ENCODE results near the gene MALL.
A peak's percentile ranks its signal among the peaks of the same experiment; 100 is the strongest.
"Not testable (repeated sequence)": the region's sequence is repeated elsewhere in the genome, so short reads cannot be mapped to it uniquely, and the experiment has no call there.

The MALL gene
- 0 to 0.12 (median 0.04) reads per million in 4 donors for total RNA-seq

- no peak for DNase-seq
These were observed at the start of gene MALL for GRCh38 chr2:110115291-110116032. Gene MALL, minus strand, starts transcription at chr2:110115822. Its CDS starts 30 bp downstream, at chr2:110115792.

GRCh38 chr2:110157153-110157793 is 41.7 kb upstream of the MALL start:
- DNase-seq: peak in 1 of 5 donors; percentile 36

- not testable (repeated sequence) for DNase-seq
These were observed 39.2 kb upstream of the MALL start for GRCh38 chr2:110154828-110155227.

GRCh38 chr2:110154188-110154587 is 38.6 kb upstream of the MALL start:
- DNase-seq: not testable (repeated sequence)

GRCh38 chr2:110153416-110153815 is 37.8 kb upstream of the MALL start:
- no peak for DNase-seq

GRCh38 chr2:110152943-110153342 is 37.3 kb upstream of the MALL start:
- no peak for DNase-seq

GRCh38 chr2:110149330-110150220 is 34.0 kb upstream of the MALL start:
- no peak for DNase-seq

GRCh38 chr2:110146945-110147332 is 31.3 kb upstream of the MALL start:
- no peak for DNase-seq

GRCh38 chr2:110146183-110146944 is 30.7 kb upstream of the MALL start:
- no peak for DNase-seq

GRCh38 chr2:110143982-110144381 is 28.4 kb upstream of the MALL start:
- DNase-seq: no peak

- no peak for DNase-seq
These were observed 24.8 kb upstream of the MALL start for GRCh38 chr2:110140401-110140800.

GRCh38 chr2:110134025-110134424 is 18.4 kb upstream of the MALL start:
- no peak for DNase-seq

- no peak for DNase-seq
These were observed 15.5 kb upstream of the MALL start for GRCh38 chr2:110131166-110131565.

GRCh38 chr2:110130757-110131156 is 15.1 kb upstream of the MALL start:
- DNase-seq: no peak

- DNase-seq: no peak
These were observed 11.3 kb upstream of the MALL start for GRCh38 chr2:110126906-110127305.

GRCh38 chr2:110126086-110126773 is 10.6 kb upstream of the MALL start:
- no peak for DNase-seq

GRCh38 chr2:110124939-110125691 is 9.5 kb upstream of the MALL start:
- DNase-seq: no peak

- DNase-seq: no peak
These were observed 8.6 kb upstream of the MALL start for GRCh38 chr2:110124038-110124825.

- DNase-seq: no peak
These were observed 6.0 kb upstream of the MALL start for GRCh38 chr2:110121592-110121991.

GRCh38 chr2:110121052-110121334 is 5.4 kb upstream of the MALL start:
- no peak for DNase-seq

All from T-helper 1 cell (primary cell).